Neutrophil (primary cell): ENCODE measurements around the gene DAPK3.
"Not testable (repeated sequence)": the region's sequence is repeated elsewhere in the genome, so short reads cannot be mapped to it uniquely, and the experiment has no call there.

Experiments used
- H3K27ac ChIP-seq: fragments of 200-600 bp; sonication (generic); 2 replicates; pipeline ENCODE4 v1.5.1; 2016; ENCODE audit warnings: mild to moderate bottlenecking, moderate library complexity
- H3K27me3 ChIP-seq: fragments of 200-600 bp; sonication (generic); 2 replicates; pipeline ENCODE4 v1.6.0; 2016; ENCODE audit warnings: mild to moderate bottlenecking
- H3K36me3 ChIP-seq: fragments of 200-600 bp; sonication (generic); 2 replicates; pipeline ENCODE4 v1.5.1; 2017
- H3K4me1 ChIP-seq, 2 experiments: fragments of 200-600 bp in 1 of 2; sonication (generic) in 1 of 2; 1 replicate in 1 of 2; 2 replicates in 1 of 2; pipeline versions ENCODE4 v1.5.1 to v1.6.1; 2013 to 2016; ENCODE audit warnings: low read depth in 1 of 2, low read length in 1 of 2, mild to moderate bottlenecking in 1 of 2, moderate library complexity in 1 of 2; ENCODE audit not compliant: control insufficient read depth in 1 of 2, insufficient read depth in 1 of 2
- H3K4me3 ChIP-seq, 2 experiments: fragments of 200-600 bp in 1 of 2; sonication (generic) in 1 of 2; 1 replicate in 1 of 2; 2 replicates in 1 of 2; pipeline ENCODE4 v1.5.1; 2013 to 2016; ENCODE audit warnings: low read depth in 1 of 2, low read length in 1 of 2, mild to moderate bottlenecking in 1 of 2, moderate library complexity in 1 of 2
- H3K9me3 ChIP-seq: fragments of 200-600 bp; sonication (generic); 2 replicates; pipeline ENCODE4 v1.5.1; 2016
- CTCF ChIP-seq: fragments of 200-600 bp; sonication (generic); IDR thresholded peaks from 2 replicates; pipeline ENCODE4 v1.5.1; 2016; ENCODE audit warnings: antibody characterized with exemption

DAPK3 gene

GRCh38 chr19:3950871-3951861 is 19.7 kb downstream of the DAPK3 start:
- H3K4me3 ChIP-seq = no peak overlapping the region
- no peak overlapping the region for H3K27ac ChIP-seq
- no peaks in the 10 kb centered on the region for H3K4me1 ChIP-seq
- peaks cover 9% of the 10 kb centered on the region for H3K36me3 ChIP-seq
- no peak for TF ChIP-seq CTCF
- H3K9me3 ChIP-seq = no peaks in the 10 kb centered on the region
- H3K27me3 ChIP-seq = peaks cover 31% of the 10 kb centered on the region

GRCh38 chr19:3949997-3950859 is 20.7 kb downstream of the DAPK3 start:
- Histone ChIP-seq H3K9me3 (no peaks in the 10 kb centered on the region), H3K27ac (no peak overlapping the region), H3K36me3 (no peaks in the 10 kb centered on the region), H3K4me3 (no peak overlapping the region), H3K4me1 (no peaks in the 10 kb centered on the region), H3K27me3 (peaks cover 31% of the 10 kb centered on the region)
- no peak for TF ChIP-seq CTCF

GRCh38 chr19:3949294-3949693 is 21.6 kb downstream of the DAPK3 start:
- H3K9me3 ChIP-seq = no peaks in the 10 kb centered on the region
- H3K27ac ChIP-seq = no peak overlapping the region
- H3K4me3 ChIP-seq = no peak overlapping the region
- H3K27me3 ChIP-seq = peaks cover 31% of the 10 kb centered on the region
- TF ChIP-seq CTCF = no peak
- no peaks in the 10 kb centered on the region for H3K36me3 ChIP-seq
- H3K4me1 ChIP-seq = peaks cover 3 to 7% of the 10 kb centered on the region in 2 experiments

GRCh38 chr19:3947316-3947933 is 23.5 kb downstream of the DAPK3 start:
- H3K9me3 ChIP-seq, H3K4me1 ChIP-seq, H3K36me3 ChIP-seq, H3K4me3 ChIP-seq, H3K27ac ChIP-seq: not testable (repeated sequence)
- H3K27me3 ChIP-seq = peaks cover 31% of the 10 kb centered on the region

GRCh38 chr19:3945838-3946237 is 25.1 kb downstream of the DAPK3 start:
- Histone ChIP-seq H3K4me1 (peaks cover 7 to 10% of the 10 kb centered on the region in 2 experiments), H3K27ac (no peak overlapping the region), H3K9me3 (no peaks in the 10 kb centered on the region), H3K4me3 (no peak overlapping the region), H3K27me3 (peaks cover 16% of the 10 kb centered on the region), H3K36me3 (no peaks in the 10 kb centered on the region)
- no peak for TF ChIP-seq CTCF
